Ovary (tissue), 9 donors: Measurements from ENCODE around the gene MSMB. TPM values are rescaled to one million over a fixed set of nuclear protein-coding genes. Genes with fewer than 3 reads are reported as not detected.
"Not testable (repeated sequence)": the region's sequence is repeated elsewhere in the genome, so short reads cannot be mapped to it uniquely, and the experiment has no call there.

Experiments used
- DNase-seq, 5 donors: peaks; one replicate each; pipeline ENCODE4 v3.0.0-alpha.2; 2019 to 2020
- H3K27ac ChIP-seq, 2 donors: fragments of 200-600 bp; one replicate each; pipeline versions ENCODE4 v1.5.1 to v1.8.0; 2019 to 2022
- H3K27me3 ChIP-seq: fragments of 200-600 bp; one replicate; pipeline ENCODE4 v1.8.0; 2022
- H3K36me3 ChIP-seq: fragments of 200-600 bp; sonication (generic); one replicate; pipeline ENCODE4 v1.5.1; 2019
- H3K4me1 ChIP-seq: one replicate; pipeline ENCODE4 v1.8.1; 2013; ENCODE audit warnings: mild to moderate bottlenecking, moderate library complexity; ENCODE audit not compliant: insufficient read depth
- H3K4me3 ChIP-seq: fragments of 200-600 bp; sonication (generic); one replicate; pipeline ENCODE4 v1.5.1; 2017
- H3K9me3 ChIP-seq, 2 donors: fragments of 200-600 bp in 1 of 2; sonication (generic) in 1 of 2; one replicate each; pipeline versions ENCODE4 v1.5.1 to v1.8.1; 2013 to 2019; ENCODE audit warnings: mild to moderate bottlenecking in 1 of 2, moderate library complexity in 1 of 2
- CTCF ChIP-seq, 3 donors: fragments of 450-650 bp in 2 of 3; fragments of 200-600 bp in 1 of 3; IDR thresholded peaks; one replicate each; pipeline versions ENCODE4 v1.5.1 to v1.8.0; 2016 to 2022; ENCODE audit warnings: antibody characterized with exemption in 3 of 3, mild to moderate bottlenecking in 1 of 3
- EP300 ChIP-seq: sonication (generic); formaldehyde crosslinking; IDR thresholded peaks from one replicate; pipeline ENCODE4 v1.6.1; 2017; ENCODE audit warnings: antibody characterized with exemption
- POLR2A ChIP-seq: fragments of 450-650 bp; IDR thresholded peaks from one replicate; pipeline ENCODE4 v1.6.1; 2017; ENCODE audit warnings: antibody characterized with exemption, mild to moderate bottlenecking, moderate library complexity
- WGBS, 3 donors: extraction: QIAGEN DNeasy Blood & Tissue Kit in 1 of 3; methylation state at CpG; one replicate each; pipeline versions ENCODE4 v1.1.5 to v1.1.7; 2013 to 2017; 5-methylcytosine and 5-hydroxymethylcytosine counted together
- intact Hi-C, 4 donors: fragments of 100-400 bp; cut with DNase I; formaldehyde crosslinking; loops; one replicate each; pipeline versions ENCODE4 v1.11.0 to v1.15.1; 2022 to 2023
- polyA plus RNA-seq, 2 donors: library from polyadenylated mRNA; stranded (reverse); fragments of 200-250 nt in 1 of 2; fragments of 350-450 nt in 1 of 2; fragmentation: Illumina TruSeq in 1 of 2; extraction: RNeasy Lipid Tissue Mini Kit (QIAGEN cat#74804) in 1 of 2; gene quantifications; one replicate each; pipeline ENCODE4 v1.2.3, GENCODE V29; 2013 to 2014
- total RNA-seq, 7 donors: library from RNA; depleted of rRNA in 2 of 7; stranded (reverse); fragments of >200 nt in 2 of 7; fragmentation: NEBNext Ultra II Directional in 3 of 7; extraction: Animal tissue kit (Norgen Biotek cat#: 25700) in 3 of 7; gene quantifications; one replicate each; pipeline versions ENCODE4 v1.1.0 to v1.2.4, GENCODE V29; 2016 to 2023
- donor health status: DM: no; HTN: no; CAD: no; lungs with moderate emphysema.
- donor health status: DM: no; HTN: no; CAD: no.
- donor health status: Bipolar disorder and iron deficiency.
- donor health status: DM: yes; HTN: yes; CAD: no.
- donor health status: DM: no; HTN: no; CAD: no.
- donor health status: DM: yes; HTN: yes; CAD: no.

MSMB gene
- total and polyA plus RNA-seq, 9 donors = not detected

GRCh38 chr10:46000538-46000937 lies 45.5 kb downstream of the MSMB start:
- DNase-seq = no peak

GRCh38 chr10:45999955-46000354 lies 46.1 kb downstream of the MSMB start:
- H3K27me3 ChIP-seq, H3K9me3 ChIP-seq, H3K36me3 ChIP-seq, H3K27ac ChIP-seq, DNase-seq, H3K4me3 ChIP-seq, H3K4me1 ChIP-seq, intact Hi-C loops: not testable (repeated sequence)
- WGBS, 3 donors = 95 to 98% (median 97%) methylated on average over 5 of the region's 5 CpGs

More at GRCh38 chr10:46000538-46000937, 45.5 kb downstream of the MSMB start:
- 84 to 97% (median 94%) methylated on average over 1 of the region's 1 CpG for WGBS, 3 donors
- TF ChIP-seq POLR2A (no peak), CTCF (IDR thresholded peaks at IDR 0.05) (no peak), EP300 (no peak)
- Histone ChIP-seq H3K27ac (no peak overlapping the region), H3K36me3 (no peaks in the 10 kb centered on the region), H3K27me3 (no peaks in the 10 kb centered on the region), H3K4me1 (no peaks in the 10 kb centered on the region), H3K4me3 (no peak overlapping the region), H3K9me3 (no peaks in the 10 kb centered on the region)
- intact Hi-C loops = no loop called here

GRCh38 chr10:45997994-45998763 lies 47.9 kb downstream of the MSMB start:
- no peaks in the 10 kb centered on the region for H3K4me1 ChIP-seq
- no peak overlapping the region for H3K27ac ChIP-seq
- H3K27me3 ChIP-seq = no peaks in the 10 kb centered on the region
- no peak overlapping the region for H3K4me3 ChIP-seq
- TF ChIP-seq CTCF (IDR thresholded peaks at IDR 0.05) = no peak
- TF ChIP-seq EP300 = no peak
- TF ChIP-seq POLR2A = no peak
- no peaks in the 10 kb centered on the region for H3K36me3 ChIP-seq
- intact Hi-C loops = no loop called here
- no peak for DNase-seq
- H3K9me3 ChIP-seq = no peaks in the 10 kb centered on the region
- WGBS, 3 donors = 82 to 93% (median 89%) methylated on average over 5 of the region's 5 CpGs

GRCh38 chr10:45997557-45997956 lies 48.5 kb downstream of the MSMB start:
- H3K9me3 ChIP-seq = no peaks in the 10 kb centered on the region
- DNase-seq = no peak
- H3K36me3 ChIP-seq = no peaks in the 10 kb centered on the region
- H3K27ac ChIP-seq = no peak overlapping the region
- no peaks in the 10 kb centered on the region for H3K4me1 ChIP-seq
- H3K27me3 ChIP-seq = no peaks in the 10 kb centered on the region
- TF ChIP-seq CTCF (IDR thresholded peaks at IDR 0.05) (no peak), EP300 (no peak), POLR2A (no peak)
- no peak overlapping the region for H3K4me3 ChIP-seq
- WGBS, 3 donors = 92 to 93% (median 92%) methylated on average over 4 of the region's 4 CpGs
- intact Hi-C loops = no loop called here

- H3K4me1 ChIP-seq, H3K4me3 ChIP-seq, H3K27me3 ChIP-seq, H3K9me3 ChIP-seq, intact Hi-C loops, H3K27ac ChIP-seq, DNase-seq, H3K36me3 ChIP-seq: not testable (repeated sequence)
- 70 to 82% (median 77%) methylated on average over 3 of the region's 3 CpGs for WGBS, 3 donors
Observed at GRCh38 chr10:45985590-45985989, 60.5 kb downstream of the MSMB start.

- WGBS, 3 donors = 85 to 88% (median 86%) methylated on average over 2 of the region's 2 CpGs
Observed at GRCh38 chr10:45984473-45984872, 61.6 kb downstream of the MSMB start.

GRCh38 chr10:45983538-45984186 lies 62.4 kb downstream of the MSMB start:
- H3K4me3 ChIP-seq, intact Hi-C loops, H3K4me1 ChIP-seq, DNase-seq, H3K9me3 ChIP-seq, H3K36me3 ChIP-seq, H3K27me3 ChIP-seq, H3K27ac ChIP-seq: not testable (repeated sequence)
- 46 to 61% (median 58%) methylated on average over 5 to 6 of the region's 6 CpGs for WGBS, 3 donors

More at GRCh38 chr10:45984473-45984872, 61.6 kb downstream of the MSMB start:
- H3K36me3 ChIP-seq, DNase-seq, H3K4me3 ChIP-seq, intact Hi-C loops, H3K27ac ChIP-seq, H3K9me3 ChIP-seq, H3K4me1 ChIP-seq, H3K27me3 ChIP-seq: not testable (repeated sequence)
